Epidermal melanocyte (primary cell): ENCODE data around the gene SAPCD2.
"Not testable (repeated sequence)": the region's sequence is repeated elsewhere in the genome, so short reads cannot be mapped to it uniquely, and the experiment has no call there.

Experiments
- DNase-seq: peaks from one replicate; pipeline ENCODE4 v3.0.0; 2011; ENCODE audit warnings: low spot score; ENCODE audit not compliant: insufficient read length

SAPCD2 gene

DNA sequence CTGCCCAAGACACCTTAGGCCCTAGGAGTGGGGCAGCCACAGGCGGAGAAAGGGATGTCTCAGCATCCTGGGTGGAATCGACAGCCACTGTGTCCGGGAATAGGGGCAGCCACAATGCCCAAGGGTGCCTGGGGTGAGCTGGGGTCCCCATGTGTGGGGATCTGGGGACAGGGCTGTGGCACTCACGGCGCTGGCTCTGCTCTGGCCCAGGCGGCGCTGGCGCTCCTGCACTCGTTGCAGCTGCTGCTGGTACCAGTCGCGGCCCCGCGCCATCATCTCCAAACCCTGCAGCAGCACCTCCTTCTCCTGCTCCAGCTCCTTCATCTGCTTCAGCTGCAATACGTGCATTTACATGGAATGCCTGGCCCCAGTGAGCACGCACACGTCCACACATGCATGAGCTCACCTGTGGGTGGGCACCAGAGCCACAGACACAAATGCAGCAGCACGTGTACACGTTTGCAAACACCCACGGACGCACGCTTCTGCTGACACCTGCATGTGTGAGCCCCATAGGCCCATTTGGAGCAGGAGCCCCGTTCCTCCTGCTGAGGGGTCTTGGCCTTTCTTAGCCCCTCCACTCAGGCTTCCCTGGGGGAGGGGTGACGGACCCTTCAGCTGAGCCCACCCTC is 4.9 kb downstream of the SAPCD2 start:
- DNase-seq, result no peak

DNA sequence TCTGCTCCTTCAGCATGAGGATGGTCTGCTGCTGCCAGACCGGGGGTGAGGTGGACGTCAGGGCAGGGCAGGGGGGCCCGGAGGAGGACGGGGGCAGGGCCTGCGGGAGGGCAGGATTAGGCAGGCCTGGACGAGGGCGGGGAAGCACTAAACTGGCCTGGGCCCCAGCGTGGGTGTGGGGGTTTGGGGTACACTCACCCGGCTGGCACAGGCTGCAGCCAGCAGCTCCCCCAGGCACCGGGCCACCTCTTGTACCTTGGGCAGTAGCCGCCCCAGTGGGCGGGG is 5.5 kb downstream of the SAPCD2 start:
- no peak for DNase-seq

DNA sequence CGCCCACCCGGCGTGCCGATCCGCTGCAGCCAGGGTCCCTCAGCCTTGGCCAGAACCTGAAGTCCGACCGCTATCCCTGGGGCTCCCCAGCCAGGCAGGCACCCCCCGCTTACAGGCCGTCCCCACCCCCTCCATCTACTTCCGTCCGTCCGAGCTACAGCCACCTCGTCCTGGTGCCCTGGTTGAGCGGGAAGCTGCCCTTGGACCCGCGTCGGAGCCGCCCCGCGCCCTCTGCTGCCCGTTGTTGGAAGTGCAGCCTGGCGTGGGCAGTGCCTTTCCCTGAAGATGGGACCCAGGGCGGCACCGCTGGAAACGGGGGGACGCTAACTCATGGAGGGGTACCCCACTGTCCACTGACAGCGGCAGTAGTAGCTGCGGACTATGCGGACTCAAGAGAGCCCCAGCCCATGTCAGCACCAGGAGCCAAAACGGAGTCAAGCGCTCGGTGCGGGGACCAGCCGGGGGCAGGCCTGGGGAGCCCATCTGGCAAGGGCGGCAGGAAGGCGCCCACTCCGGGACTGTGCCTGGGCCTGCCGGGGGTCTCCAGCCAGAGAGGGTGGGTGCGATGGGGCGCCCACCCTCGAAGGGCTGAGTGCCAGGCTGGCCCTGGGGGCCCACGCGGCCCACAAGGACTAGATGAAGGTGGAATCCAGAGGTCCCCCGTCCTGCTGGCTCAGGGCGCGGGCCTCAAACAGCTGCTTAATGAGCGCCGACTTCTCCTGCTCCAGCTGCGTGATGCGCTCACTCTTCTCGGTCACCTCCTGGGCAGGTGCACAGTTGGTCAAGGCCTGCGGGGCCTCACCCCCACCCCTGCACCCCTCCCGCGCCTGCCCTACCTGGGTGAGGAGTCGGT is 6.1 kb downstream of the SAPCD2 start:
- no peak for DNase-seq

GRCh38 chr9:137063311-137064026 is 6.9 kb downstream of the SAPCD2 start:
- DNase-seq, result no peak

DNA sequence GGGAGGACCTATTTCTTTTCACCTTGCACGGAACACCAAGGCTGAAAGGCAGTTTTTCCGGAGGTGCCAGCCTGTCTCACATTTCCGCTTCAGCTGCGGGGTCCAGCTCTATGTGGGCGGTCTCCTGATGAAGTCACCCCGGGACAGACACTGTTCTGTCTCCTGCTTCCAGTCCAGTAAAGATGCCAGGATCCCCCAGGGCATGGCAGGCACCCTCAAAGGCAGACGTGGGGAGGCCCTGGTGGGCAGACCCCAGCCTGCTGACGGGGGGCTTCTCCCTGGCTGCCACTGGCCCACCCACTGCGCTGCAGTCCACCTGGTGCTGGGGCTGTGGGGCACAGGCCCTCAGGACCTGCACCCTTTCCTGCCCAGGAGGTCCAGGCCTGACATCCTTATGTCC is 7.6 kb downstream of the SAPCD2 start:
- not testable (repeated sequence) for DNase-seq

GRCh38 chr9:137062384-137062783 is 8.0 kb downstream of the SAPCD2 start:
- DNase-seq, result no peak

DNA sequence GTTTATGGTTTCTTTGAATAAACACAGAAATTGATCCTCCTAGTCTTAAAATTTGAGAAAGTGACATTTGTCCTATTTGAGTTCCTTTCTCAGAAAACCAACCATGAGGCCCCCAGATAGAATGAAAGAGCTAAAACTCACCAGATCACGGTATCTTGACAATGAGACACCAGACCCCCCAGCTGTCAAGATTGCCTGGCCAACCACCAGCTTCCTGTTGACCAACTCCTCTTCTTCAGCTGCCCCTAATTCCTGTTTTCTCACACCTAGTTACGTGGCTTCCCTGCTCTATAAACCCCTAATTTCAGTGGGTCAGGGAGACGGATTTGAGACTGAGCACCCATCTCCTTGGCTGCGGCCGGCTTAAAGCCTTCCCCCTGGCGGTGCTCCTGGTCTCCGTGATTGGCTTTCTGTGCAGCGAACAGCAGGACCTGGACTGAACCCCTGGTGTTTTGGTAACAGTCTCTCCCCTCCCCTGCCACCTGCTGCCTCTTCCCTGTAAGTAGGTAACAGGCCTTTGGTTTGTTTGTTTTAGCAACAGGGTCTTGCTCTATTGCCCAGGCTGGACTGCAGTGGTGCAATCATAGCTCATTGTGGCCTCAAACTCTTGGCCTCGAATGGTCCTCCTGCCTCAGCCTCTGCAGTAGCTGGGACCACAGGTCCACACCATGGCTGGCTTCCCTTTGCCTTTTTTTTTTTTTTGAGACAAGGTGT is 11.7 kb downstream of the SAPCD2 start:
- DNase-seq, result no peak

- DNase-seq, result no peak
Measured at GRCh38 chr9:137057545-137057944, 12.8 kb downstream of the SAPCD2 start.

DNA sequence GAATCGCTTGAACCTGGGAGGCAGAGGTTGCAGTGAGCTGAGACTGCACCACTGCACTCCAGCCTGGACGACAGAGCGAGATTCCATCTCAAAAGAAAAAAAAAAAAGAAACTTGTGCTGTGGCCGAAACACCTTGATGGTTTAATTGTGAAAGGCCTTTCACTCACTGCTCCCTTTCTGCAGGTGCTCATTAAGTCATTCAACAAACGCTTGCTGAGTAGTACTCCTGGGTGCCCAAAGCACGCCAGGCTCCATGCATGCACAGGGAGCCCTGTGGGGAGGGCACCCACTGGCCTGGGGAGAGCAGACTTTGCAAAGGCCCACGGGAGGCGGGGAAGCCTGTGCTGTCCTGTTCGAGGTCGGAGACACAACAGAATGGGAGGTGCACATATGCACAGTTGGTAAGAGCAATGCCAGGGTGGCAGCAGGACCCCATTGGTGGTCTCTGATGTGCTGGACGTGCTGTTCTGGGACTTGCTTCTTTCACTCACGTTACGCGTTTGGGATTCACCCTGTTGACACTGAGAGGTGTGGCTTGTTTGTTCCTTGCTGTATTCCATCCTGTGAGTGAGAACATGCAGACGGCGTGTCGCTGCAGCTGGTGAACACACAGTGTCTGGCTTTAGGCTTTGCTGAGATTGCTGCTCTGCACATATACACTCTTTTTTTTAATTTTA is 13.5 kb downstream of the SAPCD2 start:
- DNase-seq, result no peak

DNA sequence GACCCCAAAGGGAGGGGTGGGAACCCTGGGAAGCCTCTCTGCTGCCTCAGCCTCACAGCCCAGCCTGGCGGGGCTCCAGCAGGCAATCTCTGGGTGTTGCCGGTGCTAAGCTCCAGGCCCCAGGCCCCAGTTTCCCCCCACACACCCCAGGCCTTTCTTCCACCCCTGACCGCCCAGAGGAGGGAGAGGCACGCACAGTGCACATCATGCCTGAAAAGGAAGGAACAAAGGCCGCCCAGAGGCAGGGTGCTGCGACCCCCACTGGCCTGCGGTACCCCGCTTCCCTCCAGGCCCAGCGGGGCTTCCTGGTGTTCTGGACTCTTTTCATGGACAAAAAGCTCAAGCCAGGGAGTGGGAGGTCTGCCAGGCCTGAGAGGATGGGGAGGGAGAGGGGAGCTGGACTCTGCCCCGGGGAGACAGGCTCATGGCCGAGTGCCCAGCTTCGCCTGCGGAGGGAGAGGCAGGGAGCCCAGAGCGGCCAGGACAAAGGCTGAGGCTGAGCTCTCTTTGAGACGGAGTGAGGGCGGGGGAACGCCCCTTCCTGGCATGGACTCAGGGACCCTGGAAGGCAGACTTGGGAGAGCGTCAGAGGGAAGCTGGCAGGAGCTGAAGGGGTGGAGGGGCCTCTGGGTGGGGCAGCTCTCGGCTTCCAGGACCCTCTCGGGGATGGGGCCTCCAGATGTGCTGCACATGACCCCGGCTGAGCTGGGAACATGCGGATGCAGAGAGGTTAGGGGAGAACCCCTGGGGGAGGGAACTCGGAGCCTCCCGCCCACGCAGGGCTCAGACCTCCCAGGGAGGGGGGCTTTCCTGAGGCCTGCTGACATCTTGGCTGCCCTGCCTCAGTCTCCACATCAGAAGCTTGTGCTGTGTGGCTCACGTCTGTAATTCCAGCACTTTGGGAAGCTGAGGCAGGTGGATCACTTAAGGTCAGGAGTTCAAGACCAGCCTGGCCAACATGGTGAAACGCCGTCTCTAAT is 14.7 kb downstream of the SAPCD2 start:
- peak; percentile 95 for DNase-seq

DNA sequence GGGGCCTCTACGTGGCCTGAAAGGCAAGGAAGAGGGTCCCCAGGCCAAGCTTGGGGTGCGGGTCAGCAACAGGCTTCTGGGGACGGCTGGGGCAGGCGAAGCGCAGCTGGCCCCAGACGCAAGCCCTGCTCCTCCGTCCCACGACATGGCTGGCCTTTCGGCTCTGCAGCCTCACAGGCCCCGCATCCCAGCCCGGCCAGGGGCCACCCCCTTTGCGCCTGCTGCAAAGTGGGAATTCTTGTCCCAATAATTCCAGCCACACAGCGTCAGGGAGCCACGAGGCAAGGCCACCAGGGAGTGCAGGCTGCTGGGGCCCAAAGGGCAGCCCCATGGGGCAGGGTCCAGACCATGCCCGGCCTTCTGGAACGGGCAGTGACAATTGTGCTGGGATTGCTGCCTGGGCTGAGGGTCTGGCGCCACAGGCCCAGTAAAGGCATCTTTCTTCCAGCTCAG is 15.4 kb downstream of the SAPCD2 start:
- DNase-seq, result no peak

GRCh38 chr9:137053944-137054931 is 16.1 kb downstream of the SAPCD2 start, which contains the start of gene ENTPD2:
Gene ENTPD2 (minus strand): TSS chr9:137054061. CDS start chr9:137053997, 64 bp downstream.
- DNase-seq, result no peak

- no peak for DNase-seq
Measured at GRCh38 chr9:137052998-137053943, 17.1 kb downstream of the SAPCD2 start.

GRCh38 chr9:137052293-137052692 is 18.1 kb downstream of the SAPCD2 start:
- DNase-seq, result no peak

DNA sequence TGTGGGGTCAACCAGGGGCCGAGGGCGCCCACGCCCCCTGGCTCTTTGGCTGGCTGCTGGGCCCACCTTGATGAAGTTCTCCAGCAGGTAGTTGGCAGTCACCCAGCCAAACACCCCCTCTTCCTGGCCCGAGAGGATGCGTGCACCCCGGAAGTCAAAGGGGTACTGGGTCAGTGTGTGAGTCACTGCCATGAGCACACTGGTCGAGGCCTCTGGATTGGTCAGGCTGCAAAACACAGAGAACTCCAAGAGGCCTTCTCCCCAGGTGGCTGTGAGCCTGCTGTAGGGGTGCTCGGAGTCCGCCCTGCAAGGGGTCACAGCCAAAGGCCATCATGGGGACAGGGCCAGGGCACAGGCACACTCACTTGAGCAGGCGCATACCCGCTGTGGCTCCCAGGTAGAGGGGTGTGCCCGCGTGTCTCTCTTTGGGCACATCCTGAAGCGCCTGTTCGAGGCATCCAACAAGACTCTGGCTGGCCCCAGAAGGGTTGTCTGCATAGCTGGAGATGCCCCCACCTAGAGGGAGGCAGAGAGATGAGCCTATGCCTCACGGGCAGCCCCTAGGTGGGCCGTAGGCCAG is 19.1 kb downstream of the SAPCD2 start:
- DNase-seq, result no peak

- DNase-seq, result no peak
Measured at GRCh38 chr9:137050570-137050969, 19.8 kb downstream of the SAPCD2 start.
